ENCODE measurements around the gene PTPN14.

Gene PTPN14

GRCh38 chr1:214300149-214300780, 251.1 kb downstream of the PTPN14 start:
- peaks cover 9% of the 10 kb centered on the region for H3K36me3 Mint-ChIP-seq (ENCODE audit: low read depth)
- H3K27me3 Mint-ChIP-seq: no peaks in the 10 kb centered on the region
- H3K4me1 Mint-ChIP-seq (ENCODE audit: low read depth): peaks cover 30% of the 10 kb centered on the region
- no peaks in the 10 kb centered on the region for H3K9me3 Mint-ChIP-seq
- H3K4me3 Mint-ChIP-seq: no peak overlapping the region
- H3K27ac Mint-ChIP-seq: no peak overlapping the region
- no peak for DNase-seq
